Measurements from ENCODE around the gene ACTN2.
A peak's percentile ranks its signal among the peaks of the same experiment; 100 is the strongest.

The ACTN2 gene

DNA sequence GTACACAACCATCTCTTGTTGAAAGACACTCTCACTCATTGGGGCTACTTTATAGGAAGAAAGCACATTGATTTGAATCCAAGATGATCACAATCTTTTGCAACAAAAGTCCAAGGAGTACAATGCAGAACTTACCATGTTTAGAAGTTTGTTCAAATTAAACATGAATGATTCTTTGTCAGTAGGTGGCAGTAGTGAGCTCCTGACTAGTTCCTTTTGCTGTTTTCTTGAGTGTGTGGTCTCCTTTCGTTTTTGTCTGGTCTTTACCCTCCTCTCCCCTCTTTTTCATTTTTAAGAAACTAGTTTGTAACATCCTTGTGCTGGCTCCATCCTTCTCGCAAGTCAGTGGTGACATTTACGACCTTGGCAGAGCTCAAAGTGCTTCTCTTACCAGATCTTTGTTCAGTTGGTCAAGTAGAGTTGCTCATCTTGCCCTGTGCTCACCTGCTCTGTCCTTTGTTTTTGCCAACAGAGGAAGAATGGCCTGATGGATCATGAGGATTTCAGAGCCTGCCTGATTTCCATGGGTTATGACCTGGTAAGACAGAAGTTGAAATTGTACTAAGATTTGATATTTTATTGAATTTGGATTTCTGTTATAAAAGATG lies 73.1 kb downstream of the ACTN2 start:
- DNase-seq (ENCODE audit: low spot score) = peak; percentile 63

GRCh38 chr1:236760480-236760879 lies 74.2 kb downstream of the ACTN2 start:
- TF ChIP-seq, protein P1, sequence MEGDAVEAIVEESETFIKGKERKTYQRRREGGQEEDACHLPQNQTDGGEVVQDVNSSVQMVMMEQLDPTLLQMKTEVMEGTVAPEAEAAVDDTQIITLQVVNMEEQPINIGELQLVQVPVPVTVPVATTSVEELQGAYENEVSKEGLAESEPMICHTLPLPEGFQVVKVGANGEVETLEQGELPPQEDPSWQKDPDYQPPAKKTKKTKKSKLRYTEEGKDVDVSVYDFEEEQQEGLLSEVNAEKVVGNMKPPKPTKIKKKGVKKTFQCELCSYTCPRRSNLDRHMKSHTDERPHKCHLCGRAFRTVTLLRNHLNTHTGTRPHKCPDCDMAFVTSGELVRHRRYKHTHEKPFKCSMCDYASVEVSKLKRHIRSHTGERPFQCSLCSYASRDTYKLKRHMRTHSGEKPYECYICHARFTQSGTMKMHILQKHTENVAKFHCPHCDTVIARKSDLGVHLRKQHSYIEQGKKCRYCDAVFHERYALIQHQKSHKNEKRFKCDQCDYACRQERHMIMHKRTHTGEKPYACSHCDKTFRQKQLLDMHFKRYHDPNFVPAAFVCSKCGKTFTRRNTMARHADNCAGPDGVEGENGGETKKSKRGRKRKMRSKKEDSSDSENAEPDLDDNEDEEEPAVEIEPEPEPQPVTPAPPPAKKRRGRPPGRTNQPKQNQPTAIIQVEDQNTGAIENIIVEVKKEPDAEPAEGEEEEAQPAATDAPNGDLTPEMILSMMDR (IDR thresholded peaks at IDR 0.05; ENCODE audit: extremely low read depth, missing control alignments) = no peak
- no peak for DNase-seq (ENCODE audit: low spot score)

More for the DNA sequence above, 73.1 kb downstream of the ACTN2 start:
- TF ChIP-seq, protein P1 (IDR thresholded peaks at IDR 0.05; ENCODE audit: extremely low read depth, missing control alignments) = peak; percentile 27

- DNase-seq (ENCODE audit: low spot score) = no peak
- TF ChIP-seq, protein P1 (IDR thresholded peaks at IDR 0.05; ENCODE audit: extremely low read depth, missing control alignments) = no peak
Measured at GRCh38 chr1:236760986-236761385, 74.7 kb downstream of the ACTN2 start.

DNA sequence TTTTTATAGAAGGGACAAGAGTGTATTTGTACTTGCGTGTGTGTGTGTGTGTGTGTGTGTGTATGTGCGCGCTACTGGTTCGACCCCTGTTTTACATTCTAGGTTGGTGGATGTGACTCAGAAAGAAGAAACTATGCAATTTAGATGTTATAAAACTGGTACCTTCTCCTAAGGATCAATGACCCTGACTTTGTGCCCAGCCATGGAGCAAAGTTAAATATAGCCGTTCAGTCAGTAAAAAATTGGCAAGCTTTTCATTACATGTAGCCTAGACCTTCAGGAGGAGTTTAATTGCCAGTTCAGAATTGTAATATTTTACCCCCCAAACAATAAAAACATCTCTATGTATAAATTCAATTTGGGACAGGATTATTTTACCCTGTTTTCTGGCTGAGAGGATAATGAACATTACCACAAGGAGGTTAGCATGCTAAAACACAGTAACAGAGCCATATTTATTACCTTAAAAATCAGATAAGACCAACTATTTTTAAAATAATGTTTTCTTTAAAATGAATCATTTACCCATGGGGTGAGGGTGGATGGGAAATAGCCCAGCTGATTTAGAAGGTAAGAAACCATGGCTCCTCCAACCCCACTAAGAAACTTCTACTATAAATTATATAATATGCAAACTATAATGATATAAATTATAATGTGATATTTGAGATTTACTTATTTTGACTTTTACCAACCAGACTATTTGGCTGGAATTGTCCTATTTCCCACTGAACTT lies 75.3 kb downstream of the ACTN2 start:
- TF ChIP-seq, protein P1 (IDR thresholded peaks at IDR 0.05; ENCODE audit: extremely low read depth, missing control alignments) = no peak
- no peak for DNase-seq (ENCODE audit: low spot score)

- no peak for DNase-seq (ENCODE audit: low spot score)
- TF ChIP-seq, protein P1 (IDR thresholded peaks at IDR 0.05; ENCODE audit: extremely low read depth, missing control alignments) = no peak
Measured at GRCh38 chr1:236762410-236762809, 76.1 kb downstream of the ACTN2 start.

DNA sequence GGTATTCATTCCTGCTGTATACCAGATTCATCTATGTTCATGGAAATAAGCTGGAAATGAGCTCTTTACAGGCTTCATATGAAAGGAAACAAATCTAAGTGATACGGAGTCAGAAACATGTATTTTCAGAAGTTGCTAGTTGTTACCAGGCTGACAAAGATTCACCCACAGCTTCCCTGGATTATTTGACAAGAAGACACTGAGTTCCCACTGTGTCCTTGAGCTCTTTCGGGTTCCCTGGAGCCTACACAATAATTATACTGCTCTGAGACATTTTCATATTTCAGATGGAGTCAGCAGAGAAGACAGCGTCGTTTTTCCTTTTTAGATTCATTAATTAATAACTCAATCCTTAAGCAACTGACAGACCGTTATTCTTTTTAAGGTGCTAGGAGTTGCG lies 79.5 kb downstream of the ACTN2 start:
- DNase-seq (ENCODE audit: low spot score) = no peak
- TF ChIP-seq, protein P1 (IDR thresholded peaks at IDR 0.05; ENCODE audit: extremely low read depth, missing control alignments) = no peak

DNA sequence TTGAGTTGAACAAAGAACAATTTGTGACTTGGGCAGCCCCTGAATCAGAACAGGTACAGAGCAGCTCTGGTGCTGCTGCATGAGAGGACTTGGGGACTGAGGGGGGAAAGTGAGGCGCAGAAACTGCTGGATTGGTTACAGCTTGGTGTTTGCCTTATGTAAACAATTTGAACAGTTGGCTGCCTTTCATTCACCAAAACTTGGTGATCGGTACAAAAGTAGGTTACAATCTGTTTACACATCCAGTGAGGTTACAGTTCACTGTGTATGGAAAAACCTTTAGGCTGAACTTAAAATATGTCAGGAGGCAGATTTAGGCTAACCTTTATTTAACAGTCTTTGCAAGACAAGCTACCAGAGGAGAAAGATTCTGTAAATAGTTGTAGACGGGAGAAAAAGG lies 80.2 kb downstream of the ACTN2 start:
- no peak for DNase-seq (ENCODE audit: low spot score)
- TF ChIP-seq, protein P1 (IDR thresholded peaks at IDR 0.05; ENCODE audit: extremely low read depth, missing control alignments) = no peak

Data from GM20000 (cell line).